ENCODE measurements around the gene ZC4H2. TPM values are rescaled to one million over a fixed set of nuclear protein-coding genes. Genes with fewer than 3 reads are reported as not detected.
"Not testable (repeated sequence)": the region's sequence is repeated elsewhere in the genome, so short reads cannot be mapped to it uniquely, and the experiment has no call there.

The ZC4H2 gene
- total RNA-seq, result 27.8 to 32.5 TPM (median 28.0 TPM) in 3 replicates

GRCh38 chrX:64975989-64976672 lies at the start of gene ZC4H2:
TSS of gene ZC4H2 (minus strand) at chrX:64976450. CDS start at chrX:64976377, 73 bp downstream.
- Mint-ChIP-seq H3K36me3 (peaks cover 21% of the 10 kb centered on the region), H3K4me3 (peak within 1 kb of the TSS; percentile 94), H3K27ac (peak within 1 kb of the TSS; percentile 81), H3K9me3 (peaks cover 32% of the 10 kb centered on the region), H3K4me1 (peaks cover 2% of the 10 kb centered on the region), H3K27me3 (ENCODE audit: low read depth) (no peaks in the 10 kb centered on the region)
- TF ChIP-seq, protein P1, sequence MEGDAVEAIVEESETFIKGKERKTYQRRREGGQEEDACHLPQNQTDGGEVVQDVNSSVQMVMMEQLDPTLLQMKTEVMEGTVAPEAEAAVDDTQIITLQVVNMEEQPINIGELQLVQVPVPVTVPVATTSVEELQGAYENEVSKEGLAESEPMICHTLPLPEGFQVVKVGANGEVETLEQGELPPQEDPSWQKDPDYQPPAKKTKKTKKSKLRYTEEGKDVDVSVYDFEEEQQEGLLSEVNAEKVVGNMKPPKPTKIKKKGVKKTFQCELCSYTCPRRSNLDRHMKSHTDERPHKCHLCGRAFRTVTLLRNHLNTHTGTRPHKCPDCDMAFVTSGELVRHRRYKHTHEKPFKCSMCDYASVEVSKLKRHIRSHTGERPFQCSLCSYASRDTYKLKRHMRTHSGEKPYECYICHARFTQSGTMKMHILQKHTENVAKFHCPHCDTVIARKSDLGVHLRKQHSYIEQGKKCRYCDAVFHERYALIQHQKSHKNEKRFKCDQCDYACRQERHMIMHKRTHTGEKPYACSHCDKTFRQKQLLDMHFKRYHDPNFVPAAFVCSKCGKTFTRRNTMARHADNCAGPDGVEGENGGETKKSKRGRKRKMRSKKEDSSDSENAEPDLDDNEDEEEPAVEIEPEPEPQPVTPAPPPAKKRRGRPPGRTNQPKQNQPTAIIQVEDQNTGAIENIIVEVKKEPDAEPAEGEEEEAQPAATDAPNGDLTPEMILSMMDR (IDR thresholded peaks at IDR 0.05; ENCODE audit: unreplicated experiment), result no peak
- DNase-seq (ENCODE audit: low spot score in 2 of 2, unreplicated experiment in 2 of 2), result peak; percentile 39 to 59

DNA sequence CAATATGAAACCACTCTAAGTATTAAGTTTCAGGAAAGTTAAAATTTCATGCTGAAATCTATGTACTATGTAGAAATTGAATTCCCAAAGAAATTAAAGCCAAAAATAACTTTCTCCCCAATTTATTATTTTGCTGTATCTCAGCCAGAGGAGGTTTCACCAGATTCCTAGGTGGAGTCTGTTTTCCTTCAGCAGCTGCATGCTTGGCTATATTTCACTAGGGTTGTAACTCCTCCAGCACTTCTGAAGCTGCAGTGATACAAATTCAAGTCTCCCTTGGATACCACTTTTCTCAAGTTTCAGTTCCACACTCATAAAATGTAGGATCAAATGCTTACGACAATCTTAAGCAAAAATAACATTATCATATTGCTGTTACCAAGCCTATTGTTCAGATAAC lies 41.2 kb upstream of the ZC4H2 start:
- H3K27ac Mint-ChIP-seq, result no peak overlapping the region
- TF ChIP-seq, protein P1 (IDR thresholded peaks at IDR 0.05; ENCODE audit: unreplicated experiment), result no peak
- no peak for DNase-seq (ENCODE audit: low spot score in 2 of 2, unreplicated experiment in 2 of 2)
- H3K27me3 Mint-ChIP-seq (ENCODE audit: low read depth), result no peaks in the 10 kb centered on the region
- H3K4me1 Mint-ChIP-seq, result peaks cover 7% of the 10 kb centered on the region
- H3K4me3 Mint-ChIP-seq, result no peak overlapping the region
- H3K36me3 Mint-ChIP-seq, result no peaks in the 10 kb centered on the region
- peaks cover 49% of the 10 kb centered on the region for H3K9me3 Mint-ChIP-seq

GRCh38 chrX:65014230-65014629 lies 38.0 kb upstream of the ZC4H2 start:
- H3K9me3 Mint-ChIP-seq, result peaks cover 32% of the 10 kb centered on the region
- DNase-seq (ENCODE audit: low spot score in 2 of 2, unreplicated experiment in 2 of 2), result no peak
- peaks cover 7% of the 10 kb centered on the region for H3K4me1 Mint-ChIP-seq
- H3K4me3 Mint-ChIP-seq, result no peak overlapping the region
- no peak overlapping the region for H3K27ac Mint-ChIP-seq
- no peaks in the 10 kb centered on the region for H3K27me3 Mint-ChIP-seq (ENCODE audit: low read depth)
- no peaks in the 10 kb centered on the region for H3K36me3 Mint-ChIP-seq
- TF ChIP-seq, protein P1 (IDR thresholded peaks at IDR 0.05; ENCODE audit: unreplicated experiment), result no peak

DNA sequence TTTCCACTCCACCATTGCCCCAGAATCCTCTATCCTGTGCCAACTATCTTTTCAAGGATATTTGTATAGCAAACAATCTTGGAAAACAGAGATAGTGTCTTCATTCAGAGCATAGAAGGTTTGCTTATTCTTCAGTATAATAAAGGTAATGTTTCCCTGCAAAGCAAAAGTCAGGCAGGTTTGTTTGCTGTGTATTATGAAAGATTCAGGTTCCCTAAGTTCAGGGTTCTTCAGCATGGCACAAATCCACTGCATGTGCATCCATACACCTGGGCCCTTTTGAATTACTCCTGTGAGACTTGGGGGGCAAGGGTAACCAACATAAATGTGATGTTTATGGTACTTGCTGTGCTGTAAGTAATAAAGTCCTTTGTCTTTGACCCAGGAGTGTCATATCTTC lies 33.2 kb upstream of the ZC4H2 start:
- peaks cover 42% of the 10 kb centered on the region for H3K9me3 Mint-ChIP-seq
- no peaks in the 10 kb centered on the region for H3K27me3 Mint-ChIP-seq (ENCODE audit: low read depth)
- no peak overlapping the region for H3K27ac Mint-ChIP-seq
- no peaks in the 10 kb centered on the region for H3K36me3 Mint-ChIP-seq
- H3K4me1 Mint-ChIP-seq, result no peaks in the 10 kb centered on the region
- TF ChIP-seq, protein P1 (IDR thresholded peaks at IDR 0.05; ENCODE audit: unreplicated experiment), result no peak
- no peak overlapping the region for H3K4me3 Mint-ChIP-seq
- DNase-seq (ENCODE audit: low spot score in 2 of 2, unreplicated experiment in 2 of 2), result no peak

DNA sequence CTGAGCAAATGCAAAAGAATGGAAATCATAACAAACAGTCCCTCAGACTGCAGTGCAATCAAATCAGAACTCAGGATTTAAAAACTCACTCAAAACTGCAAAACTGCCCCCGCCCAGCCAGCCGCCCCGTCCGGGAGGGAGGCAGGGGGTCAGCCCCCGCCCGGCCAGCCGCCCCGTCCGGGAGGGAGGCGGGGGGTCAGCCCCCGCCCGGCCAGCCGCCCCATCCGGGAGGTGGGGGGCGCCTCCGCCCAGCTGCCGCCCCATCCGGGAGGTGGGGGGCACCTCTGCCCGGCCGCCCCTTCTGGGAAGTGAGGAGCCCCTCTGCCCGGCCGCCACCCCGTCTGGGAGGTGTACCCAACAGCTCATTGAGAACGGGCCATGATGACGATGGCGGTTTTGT lies 26.0 kb upstream of the ZC4H2 start:
- not testable (repeated sequence) for H3K4me1 Mint-ChIP-seq; H3K27me3 Mint-ChIP-seq (ENCODE audit: low read depth); DNase-seq (ENCODE audit: low spot score in 2 of 2, unreplicated experiment in 2 of 2); H3K36me3 Mint-ChIP-seq; H3K4me3 Mint-ChIP-seq; H3K27ac Mint-ChIP-seq
- peaks cover 50% of the 10 kb centered on the region for H3K9me3 Mint-ChIP-seq

GRCh38 chrX:64996805-64997204 lies 20.6 kb upstream of the ZC4H2 start:
- DNase-seq (ENCODE audit: low spot score in 2 of 2, unreplicated experiment in 2 of 2), result no peak
- H3K4me1 Mint-ChIP-seq, result no peaks in the 10 kb centered on the region
- no peak overlapping the region for H3K27ac Mint-ChIP-seq
- H3K9me3 Mint-ChIP-seq, result peaks cover 51% of the 10 kb centered on the region
- TF ChIP-seq, protein P1 (IDR thresholded peaks at IDR 0.05; ENCODE audit: unreplicated experiment), result no peak
- peaks cover 2% of the 10 kb centered on the region for H3K36me3 Mint-ChIP-seq
- H3K27me3 Mint-ChIP-seq (ENCODE audit: low read depth), result no peaks in the 10 kb centered on the region
- no peak overlapping the region for H3K4me3 Mint-ChIP-seq
